Endothelial cell of umbilical vein (primary cell): ENCODE results near the gene PIP4P1. TPM values are rescaled to one million over a fixed set of nuclear protein-coding genes. Genes with fewer than 3 reads are reported as not detected.

ENCODE experiments used
- BruUV-seq: library from RNA; stranded (reverse); fragments of 400-500 nt; replicated peaks from 2 replicates; lab custom pipeline; 2021; lab: Mats Ljungman, UMichigan
- CTCF ChIA-PET: fragments of 300-600, 350-600 bp; sonication (Branson Sonifier 250); formaldehyde crosslinking; loops from one replicate; lab custom pipeline; 2021; ENCODE audit warnings: antibody characterized with exemption, inconsistent platforms; lab: Charles Lee
- POLR2A ChIA-PET: fragments of 300-600, 350-600 bp; sonication (Branson Sonifier 250); formaldehyde crosslinking; loops from one replicate; lab custom pipeline; 2021; ENCODE audit warnings: antibody characterized with exemption, inconsistent platforms; lab: Charles Lee
- DNase-seq: peaks from one replicate; pipeline ENCODE4 v3.0.0-alpha.2; 2011; ENCODE audit warnings: low read depth, low spot score
- FAIRE-seq: peaks from 2 replicates; lab custom pipeline; 2011; peaks lifted over from hg19 to GRCh38; lab: Jason Lieb, UNC
- H2AFZ ChIP-seq: 2 replicates; pipeline ENCODE4 v1.6.0; 2012; ENCODE audit warnings: low read depth, low read length, control low read depth, inconsistent platforms
- H3K27ac ChIP-seq: 2 replicates; pipeline ENCODE4 v1.5.1; 2011; ENCODE audit warnings: low read depth, mild to moderate bottlenecking, control low read depth, low read length, moderate library complexity; ENCODE audit not compliant: insufficient read depth
- H3K27me3 ChIP-seq, 2 experiments: 2 replicates each; pipeline versions ENCODE4 v1.6.0 to v1.6.1; 2011; ENCODE audit warnings: low read length in 2 of 2, mixed read lengths in 1 of 2; ENCODE audit not compliant: control insufficient read depth in 2 of 2, insufficient read depth in 2 of 2
- H3K36me3 ChIP-seq, 2 experiments: 2 replicates in 1 of 2; 3 replicates in 1 of 2; pipeline ENCODE4 v1.5.1; 2011; ENCODE audit warnings: low read length in 2 of 2, mild to moderate bottlenecking in 1 of 2, moderate library complexity in 1 of 2; ENCODE audit not compliant: control insufficient read depth in 2 of 2, insufficient read depth in 2 of 2; ENCODE audit errors: extremely low read depth in 1 of 2
- H3K4me1 ChIP-seq: 3 replicates; pipeline ENCODE4 v1.5.1; 2011; ENCODE audit warnings: mild to moderate bottlenecking, low read length; ENCODE audit not compliant: control insufficient read depth, insufficient read depth; ENCODE audit errors: extremely low read depth
- H3K4me2 ChIP-seq: 2 replicates; pipeline ENCODE4 v1.6.1; 2011; ENCODE audit warnings: low read length, control low read depth, mixed read lengths; ENCODE audit not compliant: insufficient read depth
- H3K4me3 ChIP-seq, 3 experiments: fragments of 200-600 bp in 1 of 3; sonication (generic), shearing (Covaris generic) in 1 of 3; replicated peaks in 1 of 3; 2 replicates each; pipeline ENCODE4 v1.5.1; 2011 to 2016; ENCODE audit warnings: control low read depth in 3 of 3, low read length in 3 of 3, mild to moderate bottlenecking in 2 of 3, inconsistent platforms in 1 of 3, low read depth in 1 of 3, moderate library complexity in 1 of 3; ENCODE audit not compliant: insufficient read depth in 1 of 3
- H3K79me2 ChIP-seq: 2 replicates; pipeline ENCODE4 v1.6.0; 2012; ENCODE audit warnings: low read length, inconsistent platforms; ENCODE audit not compliant: control insufficient read depth, insufficient read depth
- H3K9ac ChIP-seq: replicated peaks from 2 replicates; pipeline ENCODE3; 2011; ENCODE audit warnings: low read length, control low read depth; ENCODE audit not compliant: insufficient read depth; ENCODE audit errors: extremely low read depth
- H3K9me1 ChIP-seq: replicated peaks from 3 replicates; pipeline ENCODE4 v1.6.0; 2011; ENCODE audit warnings: mild to moderate bottlenecking, low read length; ENCODE audit not compliant: control insufficient read depth, insufficient read depth; ENCODE audit errors: extremely low read depth
- H3K9me3 ChIP-seq: replicated peaks from 2 replicates; pipeline ENCODE4 v1.5.1; 2012; ENCODE audit warnings: low read length, inconsistent platforms; ENCODE audit not compliant: control insufficient read depth, insufficient read depth
- H4K20me1 ChIP-seq: replicated peaks from 2 replicates; pipeline ENCODE3; 2011; ENCODE audit warnings: mild to moderate bottlenecking, low read length; ENCODE audit not compliant: control insufficient read depth, insufficient read depth; ENCODE audit errors: extremely low read depth
- EZH2 ChIP-seq: IDR thresholded peaks from 2 replicates; pipeline ENCODE4 v1.6.1; 2012; ENCODE audit warnings: borderline replicate concordance, low read depth, mild to moderate bottlenecking, moderate library complexity, low read length, inconsistent platforms; ENCODE audit not compliant: severe bottlenecking
- FOS ChIP-seq: IDR thresholded peaks from 2 replicates; pipeline ENCODE4 v1.6.1; 2011; ENCODE audit warnings: mild to moderate bottlenecking, low read length, moderate library complexity, borderline replicate concordance; ENCODE audit not compliant: insufficient read depth
- GATA2 ChIP-seq: IDR thresholded peaks from 2 replicates; pipeline ENCODE4 v1.7.0; 2011; ENCODE audit warnings: low read depth, mild to moderate bottlenecking, moderate library complexity, mixed read lengths, low read length; ENCODE audit not compliant: insufficient read length, insufficient read depth
- JUN ChIP-seq: IDR thresholded peaks from 2 replicates; pipeline ENCODE4 v1.6.1; 2011; ENCODE audit warnings: borderline replicate concordance, low read depth; ENCODE audit not compliant: insufficient read length, insufficient read depth
- MAX ChIP-seq: IDR thresholded peaks from 2 replicates; pipeline ENCODE4 v1.6.1; 2011; ENCODE audit not compliant: insufficient read depth, insufficient read length
- MYC ChIP-seq: IDR thresholded peaks from one replicate; pipeline ENCODE4 v1.6.1; 2011; ENCODE audit warnings: mild to moderate bottlenecking, low read depth, low read length
- POLR2A ChIP-seq: IDR thresholded peaks from 2 replicates; pipeline ENCODE4 v1.6.1; 2012; ENCODE audit warnings: low read depth, mild to moderate bottlenecking, control low read depth, low read length
- POLR2AphosphoS5 ChIP-seq: IDR thresholded peaks from 2 replicates; pipeline ENCODE4 v1.6.1; 2012; ENCODE audit warnings: low read depth, mild to moderate bottlenecking, control low read depth, low read length, moderate library complexity; ENCODE audit not compliant: insufficient read depth
- dilution Hi-C: fragments of 300-500 bp; cut with MboI; formaldehyde crosslinking; loops from one replicate; pipeline ENCODE4 v1.15.0; 2019; ENCODE audit warnings: low sequenced_read_pairs; ENCODE audit not compliant: extremely low pct_ligation_motif_present
- intact Hi-C: fragments of 100-400 bp; cut with micrococcal nuclease; formaldehyde crosslinking; loops from one replicate; pipeline ENCODE4 v1.10.0; 2022
- polyA plus RNA-seq, 4 experiments: library from polyadenylated mRNA; depleted of rRNA in 3 of 4; stranded (reverse) in 3 of 4; unstranded in 1 of 4; fragments of >200 nt; gene quantifications; 2 replicates each; pipeline versions ENCODE4 v1.2.1 to v1.2.3, GENCODE V29; 2011 to 2012; ENCODE audit warnings: missing spikeins in 1 of 4
- total RNA-seq: library from RNA; stranded (reverse); gene quantifications from 2 replicates; pipeline ENCODE4 v1.2.3, GENCODE V29; 2021
- TF ChIP-seq, protein P1 (sequence below), 2 donors: IDR thresholded peaks; 1 replicate in 1 of 2; 2 replicates in 1 of 2; pipeline ENCODE4 v1.5.1; 2011; ENCODE audit warnings: low read length in 2 of 2, mild to moderate bottlenecking in 2 of 2, moderate library complexity in 2 of 2, control low read depth in 1 of 2, inconsistent platforms in 1 of 2, low read depth in 1 of 2; ENCODE audit not compliant: insufficient read depth in 1 of 2; ENCODE audit errors: extremely low read depth in 1 of 2

Gene PIP4P1
- total and polyA plus RNA-seq, 2 donors (not counting 3 experiments of a cell fraction or from before 2014, with no cell fraction given): 28.6 to 52.5 TPM

- no peak for FAIRE-seq
Measured at GRCh38 chr14:20498622-20499021, 37.4 kb upstream of the PIP4P1 start.

More at GRCh38 chr14:20498622-20499021, 37.4 kb upstream of the PIP4P1 start:
- no peak for DNase-seq
- Histone ChIP-seq H3K9me1 (no peaks in the 10 kb centered on the region), H4K20me1 (no peaks in the 10 kb centered on the region), H3K27me3 (no peaks in the 10 kb centered on the region), H3K9me3 (no peaks in the 10 kb centered on the region), H2AFZ (peak overlapping the region; percentile 23), H3K4me1 (peaks cover 36% of the 10 kb centered on the region), H3K9ac (no peak overlapping the region), H3K27ac (peak overlapping the region; percentile 81), H3K4me2 (peak overlapping the region; percentile 39), H3K79me2 (no peaks in the 10 kb centered on the region), H3K36me3 (no peaks in the 10 kb centered on the region), H3K4me3 (no peak overlapping the region)
- intact Hi-C loops (loop anchor here (1.0 to 2.0 kb wide), 3 partner anchors 14 to 32 kb away; no protein-coding TSS in a partner anchor), dilution Hi-C loops (no loop called here)
- ChIA-PET POLR2A (no interaction called here), CTCF (interaction anchor here (0.8 to 1.6 kb wide), 3 partner anchors 11 to 29 kb away, joined by 3 to 4 read pairs (median 4); partner anchors contain the start of gene PNP)
- TSS peak; percentile 93 for BruUV-seq
- no peak for TF ChIP-seq JUN
- TF ChIP-seq EZH2: no peak
- no peak for TF ChIP-seq FOS
- no peak for TF ChIP-seq MYC
- no peak for TF ChIP-seq MAX
- TF ChIP-seq, protein P1, sequence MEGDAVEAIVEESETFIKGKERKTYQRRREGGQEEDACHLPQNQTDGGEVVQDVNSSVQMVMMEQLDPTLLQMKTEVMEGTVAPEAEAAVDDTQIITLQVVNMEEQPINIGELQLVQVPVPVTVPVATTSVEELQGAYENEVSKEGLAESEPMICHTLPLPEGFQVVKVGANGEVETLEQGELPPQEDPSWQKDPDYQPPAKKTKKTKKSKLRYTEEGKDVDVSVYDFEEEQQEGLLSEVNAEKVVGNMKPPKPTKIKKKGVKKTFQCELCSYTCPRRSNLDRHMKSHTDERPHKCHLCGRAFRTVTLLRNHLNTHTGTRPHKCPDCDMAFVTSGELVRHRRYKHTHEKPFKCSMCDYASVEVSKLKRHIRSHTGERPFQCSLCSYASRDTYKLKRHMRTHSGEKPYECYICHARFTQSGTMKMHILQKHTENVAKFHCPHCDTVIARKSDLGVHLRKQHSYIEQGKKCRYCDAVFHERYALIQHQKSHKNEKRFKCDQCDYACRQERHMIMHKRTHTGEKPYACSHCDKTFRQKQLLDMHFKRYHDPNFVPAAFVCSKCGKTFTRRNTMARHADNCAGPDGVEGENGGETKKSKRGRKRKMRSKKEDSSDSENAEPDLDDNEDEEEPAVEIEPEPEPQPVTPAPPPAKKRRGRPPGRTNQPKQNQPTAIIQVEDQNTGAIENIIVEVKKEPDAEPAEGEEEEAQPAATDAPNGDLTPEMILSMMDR (IDR thresholded peaks at IDR 0.05; ENCODE audit: extremely low read depth in 1 of 2, insufficient read depth in 1 of 2, low read depth in 1 of 2, low read length in 2 of 2): no peak
- no peak for TF ChIP-seq POLR2A
- TF ChIP-seq GATA2: no peak
- no peak for TF ChIP-seq POLR2AphosphoS5
